AG09319 (cell line): ENCODE data around the gene PLA2R1.

Experiments
- DNase-seq: peaks from one replicate; pipeline ENCODE4 v3.0.0-alpha.2; 2010; ENCODE audit warnings: low read depth; ENCODE audit errors: extremely low read depth
- TF ChIP-seq, protein P1 (sequence below): IDR thresholded peaks from 2 replicates; pipeline ENCODE4 v1.5.1; 2011; ENCODE audit warnings: low read depth, mild to moderate bottlenecking, inconsistent platforms, low read length, moderate library complexity

The PLA2R1 gene

DNA sequence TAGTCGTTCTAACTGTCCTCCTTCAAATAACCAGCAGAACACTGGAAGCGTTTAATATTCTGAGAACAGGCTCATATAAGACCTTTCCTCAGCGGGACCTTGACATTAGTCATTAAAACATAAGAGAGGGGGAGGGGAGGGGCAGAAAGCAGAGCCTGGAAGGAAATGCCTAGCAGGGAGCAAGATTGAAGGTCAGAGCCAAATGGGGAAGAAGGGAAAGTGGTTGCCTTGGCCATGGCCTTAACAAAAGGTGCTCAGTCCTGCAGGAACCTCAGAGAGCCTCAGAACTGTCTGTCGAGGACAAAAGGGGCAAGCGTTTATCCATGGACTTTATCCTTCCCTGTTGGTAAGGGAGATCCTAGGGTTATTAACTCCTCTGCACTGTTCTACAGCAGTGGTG lies 856 bp upstream of the PLA2R1 start:
- TF ChIP-seq, protein P1, sequence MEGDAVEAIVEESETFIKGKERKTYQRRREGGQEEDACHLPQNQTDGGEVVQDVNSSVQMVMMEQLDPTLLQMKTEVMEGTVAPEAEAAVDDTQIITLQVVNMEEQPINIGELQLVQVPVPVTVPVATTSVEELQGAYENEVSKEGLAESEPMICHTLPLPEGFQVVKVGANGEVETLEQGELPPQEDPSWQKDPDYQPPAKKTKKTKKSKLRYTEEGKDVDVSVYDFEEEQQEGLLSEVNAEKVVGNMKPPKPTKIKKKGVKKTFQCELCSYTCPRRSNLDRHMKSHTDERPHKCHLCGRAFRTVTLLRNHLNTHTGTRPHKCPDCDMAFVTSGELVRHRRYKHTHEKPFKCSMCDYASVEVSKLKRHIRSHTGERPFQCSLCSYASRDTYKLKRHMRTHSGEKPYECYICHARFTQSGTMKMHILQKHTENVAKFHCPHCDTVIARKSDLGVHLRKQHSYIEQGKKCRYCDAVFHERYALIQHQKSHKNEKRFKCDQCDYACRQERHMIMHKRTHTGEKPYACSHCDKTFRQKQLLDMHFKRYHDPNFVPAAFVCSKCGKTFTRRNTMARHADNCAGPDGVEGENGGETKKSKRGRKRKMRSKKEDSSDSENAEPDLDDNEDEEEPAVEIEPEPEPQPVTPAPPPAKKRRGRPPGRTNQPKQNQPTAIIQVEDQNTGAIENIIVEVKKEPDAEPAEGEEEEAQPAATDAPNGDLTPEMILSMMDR, result no peak
- DNase-seq, result no peak

DNA sequence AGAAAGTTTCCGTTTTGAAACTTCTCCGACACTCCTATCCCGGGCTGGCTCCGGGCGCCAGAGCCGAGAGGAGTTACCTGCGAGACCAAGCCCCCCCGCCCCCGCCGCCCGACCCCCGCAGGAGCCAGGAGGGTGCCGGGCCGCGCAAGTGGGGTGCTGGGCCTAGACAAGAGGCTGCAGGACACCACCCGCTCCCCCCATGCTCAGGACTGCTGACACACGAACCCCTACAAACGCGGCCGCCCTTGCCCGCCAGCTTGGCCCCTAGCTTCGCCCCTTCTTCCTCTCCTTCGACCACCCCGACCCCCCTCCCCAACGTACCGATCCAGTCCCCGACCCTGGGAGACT lies 497 bp downstream of the PLA2R1 start:
- TF ChIP-seq, protein P1, result no peak
- DNase-seq, result no peak

GRCh38 chr2:160061533-160061932 lies 882 bp downstream of the PLA2R1 start:
- no peak for DNase-seq
- TF ChIP-seq, protein P1, result no peak

DNA sequence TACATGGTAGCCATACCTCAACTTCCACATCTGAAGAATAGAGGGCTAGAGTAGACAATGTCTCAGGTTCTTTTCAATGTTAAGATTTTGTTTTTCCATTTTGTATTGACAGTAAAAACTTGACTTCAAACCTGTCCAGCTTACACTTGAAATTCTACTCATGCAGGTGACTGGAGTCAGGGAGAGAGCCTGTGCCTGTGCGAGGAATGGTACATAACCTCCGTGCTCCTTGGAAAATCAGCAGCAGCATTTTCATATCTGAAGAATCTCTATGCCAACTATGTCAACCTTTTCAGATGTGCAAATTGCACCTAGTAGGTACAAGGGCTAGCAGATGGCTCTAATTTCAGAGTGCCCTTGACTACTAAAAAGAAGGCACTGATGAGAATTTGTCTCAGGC lies 2.1 kb downstream of the PLA2R1 start:
- TF ChIP-seq, protein P1, result no peak
- no peak for DNase-seq

- no peak for DNase-seq
- TF ChIP-seq, protein P1, result no peak
Measured at GRCh38 chr2:160057356-160057755, 5.1 kb downstream of the PLA2R1 start.

DNA sequence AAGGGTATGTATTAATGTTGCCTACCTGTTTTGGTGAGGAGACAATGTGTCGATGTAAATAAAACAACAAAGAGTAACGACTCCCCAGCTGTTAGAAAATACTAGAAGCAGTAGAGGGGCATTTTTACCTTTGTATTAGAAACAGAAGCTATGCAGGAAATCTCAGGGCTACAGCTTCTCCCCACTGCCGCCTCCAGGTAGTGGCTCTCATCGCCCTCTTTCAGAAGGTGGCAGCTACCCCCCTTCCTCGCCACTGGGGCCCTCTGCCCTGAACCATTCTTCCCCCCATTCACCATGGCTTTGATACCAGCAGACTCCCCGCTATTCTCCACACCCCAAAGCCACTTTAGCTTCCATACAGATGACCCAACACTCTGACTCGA lies 6.7 kb downstream of the PLA2R1 start:
- DNase-seq, result no peak

DNA sequence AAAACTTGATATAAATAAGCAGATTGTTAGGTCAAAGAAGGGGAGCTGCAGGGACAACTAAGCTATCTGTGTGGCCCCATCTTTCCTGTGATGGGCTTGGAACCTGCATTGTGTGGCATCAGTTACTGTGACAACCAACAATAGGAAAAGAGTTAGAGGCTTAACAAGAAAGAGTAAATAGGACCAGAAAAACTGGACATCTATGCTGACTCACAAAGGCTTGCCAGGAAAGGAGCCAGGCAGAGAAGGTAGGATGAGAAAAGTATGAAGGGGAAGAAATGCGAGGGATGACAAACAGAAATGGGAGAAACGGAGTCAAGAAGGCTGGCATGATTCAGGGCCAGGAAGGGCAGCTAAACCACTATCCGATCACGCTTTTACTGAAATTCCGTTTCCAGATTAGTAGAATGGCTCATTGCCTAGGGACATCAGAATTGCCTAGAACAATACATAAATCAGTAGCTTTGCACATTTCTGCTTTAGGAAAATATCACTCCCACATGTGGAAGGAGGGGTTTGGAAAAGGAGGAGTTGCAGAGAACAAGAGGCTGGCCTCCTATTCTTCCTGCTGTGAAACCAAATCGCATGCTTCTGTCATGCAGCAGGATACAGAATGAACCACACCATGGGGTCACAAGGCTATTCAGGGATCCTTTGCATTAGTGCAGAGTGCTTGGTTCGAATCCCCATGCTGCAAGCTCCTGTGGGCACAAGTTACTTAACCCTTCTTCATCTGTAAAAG lies 7.3 kb downstream of the PLA2R1 start:
- DNase-seq, result no peak
- TF ChIP-seq, protein P1, result no peak

More for the DNA sequence above, 6.7 kb downstream of the PLA2R1 start:
- TF ChIP-seq, protein P1, result no peak
